Measurements from ENCODE around the gene RASA3.
"Not testable (repeated sequence)": the region's sequence is repeated elsewhere in the genome, so short reads cannot be mapped to it uniquely, and the experiment has no call there.

Gene RASA3

GRCh38 chr13:114127473-114128347 is 4.7 kb downstream of the RASA3 start:
- no peak for DNase-seq

- DNase-seq, result no peak
Observed at GRCh38 chr13:114126789-114127472, 5.5 kb downstream of the RASA3 start.

- not testable (repeated sequence) for DNase-seq
Observed at GRCh38 chr13:114126086-114126485, 6.3 kb downstream of the RASA3 start.

- DNase-seq, result no peak
Observed at GRCh38 chr13:114125589-114125988, 6.8 kb downstream of the RASA3 start.

- DNase-seq, result peak in 1 of 56 donors; percentile 18
Observed at GRCh38 chr13:114124921-114125320, 7.5 kb downstream of the RASA3 start.

GRCh38 chr13:114124431-114124830 is 8.0 kb downstream of the RASA3 start:
- DNase-seq, result no peak

GRCh38 chr13:114123876-114124275 is 8.5 kb downstream of the RASA3 start:
- no peak for DNase-seq

GRCh38 chr13:114123448-114123847 is 9.0 kb downstream of the RASA3 start:
- DNase-seq, result no peak

- peak in 1 of 56 donors; percentile 21 for DNase-seq
Observed at GRCh38 chr13:114122591-114123211, 9.7 kb downstream of the RASA3 start.

- no peak for DNase-seq
Observed at GRCh38 chr13:114122127-114122511, 10.3 kb downstream of the RASA3 start.

- DNase-seq, result no peak
Observed at GRCh38 chr13:114121496-114122126, 10.8 kb downstream of the RASA3 start.

- no peak for DNase-seq
Observed at GRCh38 chr13:114121031-114121430, 11.4 kb downstream of the RASA3 start.

- peak in 1 of 56 donors; percentile 21 for DNase-seq
Observed at GRCh38 chr13:114120591-114121011, 11.8 kb downstream of the RASA3 start.

- peak in 1 of 56 donors; percentile 32 for DNase-seq
Observed at GRCh38 chr13:114119196-114119595, 13.2 kb downstream of the RASA3 start.

GRCh38 chr13:114118511-114119123 is 13.8 kb downstream of the RASA3 start:
- no peak for DNase-seq

GRCh38 chr13:114118086-114118485 is 14.3 kb downstream of the RASA3 start:
- no peak for DNase-seq

GRCh38 chr13:114117341-114117874 is 15.0 kb downstream of the RASA3 start:
- not testable (repeated sequence) for DNase-seq

- no peak for DNase-seq
Observed at GRCh38 chr13:114116734-114117133, 15.7 kb downstream of the RASA3 start.

GRCh38 chr13:114115796-114116195 is 16.6 kb downstream of the RASA3 start:
- no peak for DNase-seq

GRCh38 chr13:114115191-114115671 is 17.2 kb downstream of the RASA3 start:
- no peak for DNase-seq

GRCh38 chr13:114114666-114115065 is 17.8 kb downstream of the RASA3 start:
- DNase-seq, result not testable (repeated sequence)

Data from amygdala (tissue), 56 donors.